PC-9 (cell line): ENCODE measurements around the gene TRIM68. TPM values are rescaled to one million over a fixed set of nuclear protein-coding genes. Genes with fewer than 3 reads are reported as not detected.

Experiments used
- BruUV-seq: library from RNA; stranded (reverse); fragments of 400-500 nt; replicated peaks from 2 replicates; lab custom pipeline; 2021; lab: Mats Ljungman, UMichigan
- CTCF ChIA-PET: fragments of 300-600 bp; sonication (Branson Sonifier 250); formaldehyde crosslinking; loops from one replicate; lab custom pipeline; 2022; ENCODE audit warnings: antibody characterized with exemption; lab: Charles Lee
- POLR2A ChIA-PET: fragments of 300-600 bp; sonication (Branson Sonifier 250); formaldehyde crosslinking; loops from one replicate; lab custom pipeline; 2022; ENCODE audit warnings: antibody characterized with exemption; ENCODE audit not compliant: unreplicated experiment; lab: Charles Lee
- DNase-seq, 2 experiments: peaks; one replicate each; pipeline versions ENCODE4 v3.0.0 to v3.0.0-alpha.2; 2015 to 2022; ENCODE audit warnings: mixed read lengths in 1 of 2
- H2AFZ ChIP-seq: fragments of 200-600 bp; sonication (generic); 2 replicates; pipeline ENCODE4 v1.8.1; 2017; ENCODE audit warnings: antibody characterized with exemption
- H3F3A ChIP-seq: fragments of 200-600 bp; sonication (generic); 2 replicates; pipeline ENCODE4 v1.8.1; 2017; ENCODE audit warnings: antibody characterized with exemption, mild to moderate bottlenecking, low read depth; ENCODE audit not compliant: insufficient read depth
- H3K27ac ChIP-seq: fragments of 200-600 bp; sonication (generic); 2 replicates; pipeline ENCODE4 v1.6.1; 2016; ENCODE audit warnings: mixed run types
- H3K27me3 ChIP-seq: fragments of 200-600 bp; sonication (generic); 2 replicates; pipeline ENCODE4 v1.6.1; 2016; ENCODE audit warnings: low read depth, mixed run types; ENCODE audit not compliant: insufficient read depth
- H3K36me3 ChIP-seq: fragments of 200-600 bp; sonication (generic); 2 replicates; pipeline ENCODE4 v1.6.1; 2016; ENCODE audit warnings: low read depth, mixed run types
- H3K4me1 ChIP-seq: fragments of 200-600 bp; sonication (generic); replicated peaks from 2 replicates; pipeline ENCODE4 v1.6.1; 2016; ENCODE audit warnings: mixed run types; ENCODE audit not compliant: insufficient read depth
- H3K4me2 ChIP-seq: fragments of 200-600 bp; sonication (generic); 2 replicates; pipeline ENCODE4 v1.6.1; 2017; ENCODE audit warnings: mixed run types
- H3K4me3 ChIP-seq: fragments of 200-600 bp; sonication (generic); 2 replicates; pipeline ENCODE4 v1.6.1; 2016; ENCODE audit warnings: mixed run types
- H3K79me2 ChIP-seq: fragments of 200-600 bp; sonication (generic); 2 replicates; pipeline ENCODE4 v1.6.1; 2017; ENCODE audit warnings: low read depth, mixed run types
- H3K9me2 ChIP-seq: fragments of 200-600 bp; sonication (generic); 2 replicates; pipeline ENCODE4 v1.8.1; 2017; ENCODE audit warnings: mild to moderate bottlenecking; ENCODE audit not compliant: insufficient read depth
- H3K9me3 ChIP-seq: fragments of 200-600 bp; sonication (generic); 2 replicates; pipeline ENCODE4 v1.8.1; 2016; ENCODE audit warnings: low read depth; ENCODE audit not compliant: insufficient read depth
- H4K20me1 ChIP-seq: fragments of 200-600 bp; sonication (generic); 2 replicates; pipeline ENCODE4 v1.8.1; 2017; ENCODE audit not compliant: insufficient read depth
- EZH2 ChIP-seq: fragments of 200-600 bp; sonication (generic); IDR thresholded peaks from 2 replicates; pipeline ENCODE4 v1.8.0; 2017; ENCODE audit warnings: antibody characterized with exemption, low read depth
- intact Hi-C: fragments of 100-400 bp; cut with micrococcal nuclease; formaldehyde crosslinking; loops from one replicate; pipeline ENCODE4 v1.10.0; 2022; ENCODE audit not compliant: unreplicated experiment
- total RNA-seq: library from RNA; stranded (reverse); gene quantifications from 2 replicates; pipeline ENCODE4 v1.2.3, GENCODE V29; 2021
- TF ChIP-seq, protein P1 (sequence below): fragments of 200-600 bp; sonication (generic); conservative IDR thresholded peaks from 2 replicates; pipeline ENCODE4 v1.6.1; 2017; ENCODE audit warnings: mixed run types, antibody characterized with exemption, mild to moderate bottlenecking, moderate library complexity

Gene TRIM68
- total RNA-seq, 1 experiment from 2014 or later, result 4.6 TPM

DNA sequence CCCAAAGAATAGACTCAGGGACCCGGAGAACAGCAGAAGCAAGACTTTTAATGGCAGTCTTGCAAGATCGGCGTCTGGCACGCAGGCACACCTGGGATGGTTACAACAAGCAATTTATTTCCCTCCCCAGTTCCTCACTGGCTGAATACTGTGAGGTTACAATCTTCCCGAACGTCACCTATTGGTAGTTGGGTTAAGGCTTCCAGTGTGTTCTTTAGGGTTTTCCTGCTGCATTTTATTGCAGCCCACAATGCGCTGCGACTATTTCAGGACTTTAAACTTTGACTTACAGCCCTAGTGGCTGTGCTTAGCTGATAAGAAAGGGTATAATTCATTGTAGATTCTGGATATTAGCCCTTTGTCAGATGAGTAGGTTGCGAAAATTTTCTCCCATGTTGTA, 11.5 kb upstream of the TRIM68 start:
- intact Hi-C loops, result no loop called here
- H2AFZ ChIP-seq, result no peak overlapping the region
- no TSS peak for BruUV-seq
- no peak overlapping the region for H3K4me3 ChIP-seq
- TF ChIP-seq, protein P1, sequence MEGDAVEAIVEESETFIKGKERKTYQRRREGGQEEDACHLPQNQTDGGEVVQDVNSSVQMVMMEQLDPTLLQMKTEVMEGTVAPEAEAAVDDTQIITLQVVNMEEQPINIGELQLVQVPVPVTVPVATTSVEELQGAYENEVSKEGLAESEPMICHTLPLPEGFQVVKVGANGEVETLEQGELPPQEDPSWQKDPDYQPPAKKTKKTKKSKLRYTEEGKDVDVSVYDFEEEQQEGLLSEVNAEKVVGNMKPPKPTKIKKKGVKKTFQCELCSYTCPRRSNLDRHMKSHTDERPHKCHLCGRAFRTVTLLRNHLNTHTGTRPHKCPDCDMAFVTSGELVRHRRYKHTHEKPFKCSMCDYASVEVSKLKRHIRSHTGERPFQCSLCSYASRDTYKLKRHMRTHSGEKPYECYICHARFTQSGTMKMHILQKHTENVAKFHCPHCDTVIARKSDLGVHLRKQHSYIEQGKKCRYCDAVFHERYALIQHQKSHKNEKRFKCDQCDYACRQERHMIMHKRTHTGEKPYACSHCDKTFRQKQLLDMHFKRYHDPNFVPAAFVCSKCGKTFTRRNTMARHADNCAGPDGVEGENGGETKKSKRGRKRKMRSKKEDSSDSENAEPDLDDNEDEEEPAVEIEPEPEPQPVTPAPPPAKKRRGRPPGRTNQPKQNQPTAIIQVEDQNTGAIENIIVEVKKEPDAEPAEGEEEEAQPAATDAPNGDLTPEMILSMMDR, result no peak
- TF ChIP-seq EZH2, result no peak
- H3K36me3 ChIP-seq, result no peaks in the 10 kb centered on the region
- no peaks in the 10 kb centered on the region for H3F3A ChIP-seq
- H3K27me3 ChIP-seq, result peaks cover 23% of the 10 kb centered on the region
- no peaks in the 10 kb centered on the region for H4K20me1 ChIP-seq
- no peak for DNase-seq
- POLR2A ChIA-PET, result no interaction called here
- no peak overlapping the region for H3K27ac ChIP-seq
- H3K4me2 ChIP-seq, result no peak overlapping the region
- no peaks in the 10 kb centered on the region for H3K9me3 ChIP-seq
- no peaks in the 10 kb centered on the region for H3K4me1 ChIP-seq
- no peaks in the 10 kb centered on the region for H3K79me2 ChIP-seq
- CTCF ChIA-PET, result no interaction called here
- H3K9me2 ChIP-seq, result no peaks in the 10 kb centered on the region

- no peak for TF ChIP-seq EZH2
- TF ChIP-seq, protein P1, result no peak
- intact Hi-C loops, result no loop called here
- no peaks in the 10 kb centered on the region for H3K4me1 ChIP-seq
- CTCF ChIA-PET, result no interaction called here
- H3K27me3 ChIP-seq, result peaks cover 13% of the 10 kb centered on the region; the same call in 1 of the 2 replicates
- no peak for DNase-seq
- no peaks in the 10 kb centered on the region for H3K79me2 ChIP-seq
- POLR2A ChIA-PET, result no interaction called here
- H2AFZ ChIP-seq, result no peak overlapping the region
- H3K9me3 ChIP-seq, result no peaks in the 10 kb centered on the region
- no peaks in the 10 kb centered on the region for H3F3A ChIP-seq
- H3K4me3 ChIP-seq, result no peak overlapping the region
- H3K4me2 ChIP-seq, result no peak overlapping the region
- no peak overlapping the region for H3K27ac ChIP-seq
- no peaks in the 10 kb centered on the region for H3K36me3 ChIP-seq
- H3K9me2 ChIP-seq, result no peaks in the 10 kb centered on the region
- no peaks in the 10 kb centered on the region for H4K20me1 ChIP-seq
- BruUV-seq, result no TSS peak
Measured at GRCh38 chr11:4615856-4616444, 7.9 kb upstream of the TRIM68 start.

GRCh38 chr11:4611986-4612385, 4.0 kb upstream of the TRIM68 start:
- BruUV-seq, result no TSS peak
- CTCF ChIA-PET, result no interaction called here

More at GRCh38 chr11:4611986-4612385, 4.0 kb upstream of the TRIM68 start:
- H4K20me1 ChIP-seq, result no peaks in the 10 kb centered on the region
- H3K4me2 ChIP-seq, result no peak overlapping the region
- TF ChIP-seq, protein P1, result no peak
- TF ChIP-seq EZH2, result no peak
- no peaks in the 10 kb centered on the region for H3K79me2 ChIP-seq
- no peak overlapping the region for H3K4me3 ChIP-seq
- 0 out of 2 replicates have a peak, but pooled peaks cover 4% of the 10 kb centered on the region for H3K4me1 ChIP-seq
- H3K9me3 ChIP-seq, result no peaks in the 10 kb centered on the region
- H3K36me3 ChIP-seq, result no peaks in the 10 kb centered on the region
- H3K9me2 ChIP-seq, result no peaks in the 10 kb centered on the region
- H2AFZ ChIP-seq, result no peak overlapping the region
- no peaks in the 10 kb centered on the region for H3F3A ChIP-seq
- intact Hi-C loops, result no loop called here
- POLR2A ChIA-PET, result no interaction called here
- no peak for DNase-seq
- H3K27ac ChIP-seq, result no peak overlapping the region
- peaks cover 6% of the 10 kb centered on the region; the same call in 1 of the 2 replicates for H3K27me3 ChIP-seq
